ENCODE measurements around the gene IFNL3. TPM values are rescaled to one million over a fixed set of nuclear protein-coding genes. Genes with fewer than 3 reads are reported as not detected.

IFNL3 gene
- total and polyA plus RNA-seq, 9 of the 15 experiments (the other 6 are each of a cell fraction or from before 2014, with no cell fraction given), result not detected

GRCh38 chr19:39196860-39197562 lies 47.8 kb downstream of the IFNL3 start, which contains the start of gene NCCRP1 (continued):
- TF ChIP-seq ZBTB9 (CRISPR knock-in tag; IDR thresholded peaks at IDR 0.05) (no peak), TSHZ1 (CRISPR knock-in tag; IDR thresholded peaks at IDR 0.05) (no peak), VEZF1 (CRISPR knock-in tag; IDR thresholded peaks at IDR 0.05) (0 out of 2 replicates have a peak, but pooled peaks have one; percentile 21), XRCC4 (IDR thresholded peaks at IDR 0.05; ENCODE audit: extremely low read depth, insufficient read depth, insufficient read length) (no peak), NKRF (IDR thresholded peaks at IDR 0.05; ENCODE audit: borderline replicate concordance) (no peak), SMARCA5 (IDR thresholded peaks at IDR 0.05) (peak; percentile 37; the same call in 1 of the 2 replicates), POLR3G (IDR thresholded peaks at IDR 0.05; ENCODE audit: extremely low read depth, insufficient read length, insufficient replicate concordance) (no peak), FOXK2 (conservative IDR thresholded peaks at IDR 0.05 in 1 of 2, IDR thresholded peaks at IDR 0.05 in 1 of 2; ENCODE audit: low read depth in 2 of 2) (no peak), KAT8 (IDR thresholded peaks at IDR 0.05; ENCODE audit: low read depth) (no peak), ZNF436 (CRISPR knock-in tag; IDR thresholded peaks at IDR 0.05) (no peak), POU5F1 (IDR thresholded peaks at IDR 0.05; ENCODE audit: borderline replicate concordance, low read depth, low read length, partially characterized antibody) (no peak), DDX20 (tag; IDR thresholded peaks at IDR 0.05; ENCODE audit: low read depth) (no peak), GABPB2 (CRISPR knock-in tag; conservative IDR thresholded peaks at IDR 0.05) (no peak), HDAC3 (IDR thresholded peaks at IDR 0.05; ENCODE audit: borderline replicate concordance, partially characterized antibody) (no peak)
